ENCODE results near the gene TMEM61. TPM values are rescaled to one million over a fixed set of nuclear protein-coding genes. Genes with fewer than 3 reads are reported as not detected.

The TMEM61 gene
- total RNA-seq, 1 experiment from 2014 or later: 0.95 TPM

DNA sequence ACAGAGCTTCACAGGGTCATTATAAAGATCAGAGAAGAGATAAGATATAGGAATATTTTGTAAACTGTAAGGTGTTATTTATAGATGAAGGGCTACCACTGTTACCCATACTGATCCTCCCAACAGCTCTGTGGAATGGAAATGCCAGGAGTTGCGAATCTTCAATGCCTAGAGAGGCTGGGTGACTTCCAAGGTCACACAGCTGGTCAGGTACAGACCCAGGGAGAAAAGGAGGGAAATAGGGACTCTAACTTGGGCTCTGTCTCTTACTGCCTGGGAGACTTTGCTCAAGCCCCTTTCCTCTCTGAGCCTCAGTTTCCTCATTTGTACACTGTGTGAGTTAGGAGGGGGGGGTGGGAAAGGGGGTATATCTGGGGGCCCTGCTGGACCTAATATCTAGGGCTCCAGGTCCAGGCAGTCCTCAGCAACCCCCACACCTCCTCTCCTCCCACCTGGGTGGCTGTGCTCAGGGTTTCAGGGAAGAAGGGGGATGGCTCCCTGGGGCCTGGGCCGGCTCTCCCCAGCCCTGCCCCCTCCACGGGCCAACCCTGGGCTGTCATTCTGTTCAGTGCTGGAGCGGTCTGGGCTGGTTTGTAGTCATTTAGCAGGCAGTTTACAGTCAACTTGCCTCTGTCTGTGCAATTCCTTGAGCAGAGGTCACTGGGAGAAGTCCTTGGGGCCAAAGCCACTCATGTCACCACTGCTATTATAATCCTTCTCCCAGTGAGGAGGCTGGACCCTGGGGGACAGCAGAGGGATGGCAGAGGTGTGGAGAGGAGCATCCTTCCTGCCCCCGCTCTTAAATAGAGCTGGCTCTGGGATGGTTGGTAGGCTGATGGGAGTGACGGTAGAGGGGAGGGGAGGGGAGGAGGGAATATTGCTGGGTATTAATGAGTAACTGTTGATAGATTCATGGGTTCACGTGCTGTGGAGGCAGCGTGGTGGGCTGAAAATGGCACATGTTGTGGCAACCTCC lies 20.0 kb downstream of the TMEM61 start:
- H3F3A ChIP-seq (ENCODE audit: low read length, unreplicated experiment): no peaks in the 10 kb centered on the region
- BruUV-seq (replicated peaks): no TSS peak
- H3K9me3 ChIP-seq (ENCODE audit: low read length): no peaks in the 10 kb centered on the region
- no peaks in the 10 kb centered on the region for H4K20me1 ChIP-seq (ENCODE audit: low read length)
- ChIA-PET POLR2A (ENCODE audit: unreplicated experiment) (no interaction called here), CTCF (interaction anchor here (0.7 kb wide), 1 partner anchor 22 kb away, joined by 3 read pairs; no protein-coding TSS in a partner anchor)
- intact Hi-C loops (cut with micrococcal nuclease): loop anchor here (10.0 kb wide), 1 partner anchor 126 kb away; no protein-coding TSS in a partner anchor
- no peak overlapping the region for H3K4me2 ChIP-seq (ENCODE audit: low read length)
- no peak overlapping the region for H3K27ac ChIP-seq (ENCODE audit: low read length)
- H3K36me3 ChIP-seq (ENCODE audit: low read depth, low read length): no peaks in the 10 kb centered on the region
- ATAC-seq (no peak), DNase-seq (no peak)
- H2AFZ ChIP-seq (ENCODE audit: low read length): no peak overlapping the region
- H3K79me2 ChIP-seq (ENCODE audit: low read length): no peaks in the 10 kb centered on the region
- H3K9me2 ChIP-seq (replicated peaks; ENCODE audit: low read length): no peaks in the 10 kb centered on the region
- H3K4me3 ChIP-seq (ENCODE audit: low read length): no peak overlapping the region
- H3K27me3 ChIP-seq (ENCODE audit: low read length): no peaks in the 10 kb centered on the region
- no peak overlapping the region for H3K9ac ChIP-seq (ENCODE audit: low read length)
- TF ChIP-seq EZH2 (IDR thresholded peaks at IDR 0.05; ENCODE audit: low read length, unreplicated experiment) (no peak), EZH2phosphoT487 (IDR thresholded peaks at IDR 0.05; ENCODE audit: borderline replicate concordance, low read length) (no peak), CTCF (conservative IDR thresholded peaks at IDR 0.05; ENCODE audit: low read depth, low read length) (no peak)
- H3K4me1 ChIP-seq (ENCODE audit: insufficient read depth, low read length): no peaks in the 10 kb centered on the region

GRCh38 chr1:55001311-55001710 lies 20.9 kb downstream of the TMEM61 start:
- ATAC-seq (no peak), DNase-seq (no peak)
- BruUV-seq (replicated peaks): no TSS peak
- H3K4me2 ChIP-seq (ENCODE audit: low read length): no peak overlapping the region
- H3K4me1 ChIP-seq (ENCODE audit: insufficient read depth, low read length): no peaks in the 10 kb centered on the region
- H4K20me1 ChIP-seq (ENCODE audit: low read length): no peaks in the 10 kb centered on the region
- no peaks in the 10 kb centered on the region for H3K27me3 ChIP-seq (ENCODE audit: low read length)
- no peaks in the 10 kb centered on the region for H3K79me2 ChIP-seq (ENCODE audit: low read length)
- no peak overlapping the region for H2AFZ ChIP-seq (ENCODE audit: low read length)
- H3K36me3 ChIP-seq (ENCODE audit: low read depth, low read length): no peaks in the 10 kb centered on the region
- H3K4me3 ChIP-seq (ENCODE audit: low read length): no peak overlapping the region
- intact Hi-C loops (cut with micrococcal nuclease): loop anchor here (10.0 kb wide), 1 partner anchor 127 kb away; no protein-coding TSS in a partner anchor
- POLR2A ChIA-PET (ENCODE audit: unreplicated experiment): no interaction called here
- no peak overlapping the region for H3K9ac ChIP-seq (ENCODE audit: low read length)
- no peaks in the 10 kb centered on the region for H3K9me3 ChIP-seq (ENCODE audit: low read length)
- CTCF ChIA-PET: no interaction called here
- TF ChIP-seq CTCF (conservative IDR thresholded peaks at IDR 0.05; ENCODE audit: low read depth, low read length) (no peak), EZH2 (IDR thresholded peaks at IDR 0.05; ENCODE audit: low read length, unreplicated experiment) (no peak), EZH2phosphoT487 (IDR thresholded peaks at IDR 0.05; ENCODE audit: borderline replicate concordance, low read length) (no peak)
- no peaks in the 10 kb centered on the region for H3K9me2 ChIP-seq (replicated peaks; ENCODE audit: low read length)
- H3K27ac ChIP-seq (ENCODE audit: low read length): no peak overlapping the region
- H3F3A ChIP-seq (ENCODE audit: low read length, unreplicated experiment): no peaks in the 10 kb centered on the region

DNA sequence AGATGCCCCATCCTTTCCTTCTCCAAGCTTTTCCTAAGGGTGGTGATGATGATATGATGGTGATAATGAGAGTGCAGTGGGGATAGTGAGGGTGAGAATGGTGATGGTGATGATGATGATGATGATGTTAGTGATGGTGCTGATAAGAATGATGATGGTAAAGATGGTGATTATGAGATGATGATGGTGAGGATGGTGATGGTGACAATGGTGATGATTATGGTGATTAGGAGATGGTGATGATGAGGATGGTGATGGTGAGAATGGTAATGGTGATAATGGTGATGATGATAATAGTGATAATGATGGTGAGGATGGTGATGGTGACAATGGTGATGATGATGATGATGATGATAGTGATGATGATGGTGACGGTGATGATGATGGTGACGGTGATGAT lies 22.3 kb downstream of the TMEM61 start:
- no peak for TF ChIP-seq EZH2phosphoT487 (IDR thresholded peaks at IDR 0.05; ENCODE audit: borderline replicate concordance, low read length)
- TF ChIP-seq EZH2 (IDR thresholded peaks at IDR 0.05; ENCODE audit: low read length, unreplicated experiment): no peak
- no peak for TF ChIP-seq CTCF (conservative IDR thresholded peaks at IDR 0.05; ENCODE audit: low read depth, low read length)
- no TSS peak for BruUV-seq (replicated peaks)
- DNase-seq (no peak), ATAC-seq (no peak)
- Histone ChIP-seq H3K36me3 (ENCODE audit: low read depth, low read length) (no peaks in the 10 kb centered on the region), H3K9ac (ENCODE audit: low read length) (no peak overlapping the region), H3K27me3 (ENCODE audit: low read length) (no peaks in the 10 kb centered on the region), H3K79me2 (ENCODE audit: low read length) (no peaks in the 10 kb centered on the region), H2AFZ (ENCODE audit: low read length) (no peak overlapping the region), H3K9me2 (replicated peaks; ENCODE audit: low read length) (no peaks in the 10 kb centered on the region), H3F3A (ENCODE audit: low read length, unreplicated experiment) (no peaks in the 10 kb centered on the region), H3K4me3 (ENCODE audit: low read length) (no peak overlapping the region), H3K9me3 (ENCODE audit: low read length) (no peaks in the 10 kb centered on the region), H3K27ac (ENCODE audit: low read length) (no peak overlapping the region), H3K4me1 (ENCODE audit: insufficient read depth, low read length) (peaks cover 4% of the 10 kb centered on the region), H3K4me2 (ENCODE audit: low read length) (no peak overlapping the region), H4K20me1 (ENCODE audit: low read length) (no peaks in the 10 kb centered on the region)
- intact Hi-C loops (cut with micrococcal nuclease): loop anchor here (10.0 kb wide), 1 partner anchor 128 kb away; no protein-coding TSS in a partner anchor
- ChIA-PET CTCF (no interaction called here), POLR2A (ENCODE audit: unreplicated experiment) (interaction anchor here (0.5 kb wide), 1 partner anchor 44 kb away, joined by 3 read pairs; no protein-coding TSS in a partner anchor)

All from PC-3 (cell line).